ENCODE results near the gene CRIP1.
A peak's percentile ranks its signal among the peaks of the same experiment; 100 is the strongest.

Gene CRIP1, protein sequence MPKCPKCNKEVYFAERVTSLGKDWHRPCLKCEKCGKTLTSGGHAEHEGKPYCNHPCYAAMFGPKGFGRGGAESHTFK

DNA sequence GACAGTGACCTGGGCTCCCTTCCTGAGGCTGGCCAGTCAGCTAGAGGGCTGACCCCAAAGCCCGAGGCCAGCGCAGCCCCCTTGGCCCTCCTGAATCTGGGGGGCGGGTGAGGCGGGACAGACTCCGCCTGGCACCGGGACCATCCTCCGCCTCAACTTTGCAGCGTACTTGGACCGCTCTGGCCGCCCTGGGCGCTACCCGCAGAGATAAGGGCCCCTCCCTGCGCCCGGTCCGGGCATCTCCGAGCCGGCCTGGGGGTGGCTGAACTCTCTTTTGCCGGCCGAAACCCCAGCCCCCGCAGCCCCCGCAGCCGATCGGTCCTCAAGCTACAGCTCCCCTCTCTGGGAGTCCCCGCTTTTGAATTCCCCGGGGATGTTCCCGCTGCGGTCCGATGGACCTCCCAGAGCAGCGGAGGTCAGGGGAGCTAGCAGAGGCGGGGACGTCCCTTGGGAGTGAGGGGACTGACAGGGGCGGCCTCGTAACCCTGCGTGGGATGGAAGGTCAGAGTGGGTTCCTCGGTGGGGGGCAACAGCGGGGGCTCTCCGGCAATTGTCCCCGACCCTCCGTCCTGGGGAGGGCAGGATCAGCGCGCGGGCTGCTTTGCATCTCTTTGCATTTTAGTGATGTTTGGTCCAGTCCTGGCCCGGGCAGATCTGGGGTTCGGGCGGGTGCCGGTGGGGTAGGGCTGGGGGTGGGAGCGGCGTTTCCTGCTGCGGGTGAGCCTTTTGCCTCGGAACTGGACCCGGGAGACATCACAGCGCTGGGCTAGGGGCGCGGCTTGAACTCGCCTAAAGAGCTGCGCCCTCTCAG is at the start of gene CRIP1:
CRIP1 (plus strand) TSS at position 724 of the 811 bp plus-strand sequence. CDS start 374 bp downstream, outside the sequence.
- Mint-ChIP-seq H3K9me3 (ENCODE audit: low read depth) (no peaks in the 10 kb centered on the region), H3K27ac (no peak within 1 kb of the TSS), H3K4me1 (ENCODE audit: low read depth) (peaks cover 34% of the 10 kb centered on the region), H3K27me3 (no peaks in the 10 kb centered on the region), H3K36me3 (no peaks in the 10 kb centered on the region), H3K4me3 (peak within 1 kb of the TSS; percentile 81)

DNA sequence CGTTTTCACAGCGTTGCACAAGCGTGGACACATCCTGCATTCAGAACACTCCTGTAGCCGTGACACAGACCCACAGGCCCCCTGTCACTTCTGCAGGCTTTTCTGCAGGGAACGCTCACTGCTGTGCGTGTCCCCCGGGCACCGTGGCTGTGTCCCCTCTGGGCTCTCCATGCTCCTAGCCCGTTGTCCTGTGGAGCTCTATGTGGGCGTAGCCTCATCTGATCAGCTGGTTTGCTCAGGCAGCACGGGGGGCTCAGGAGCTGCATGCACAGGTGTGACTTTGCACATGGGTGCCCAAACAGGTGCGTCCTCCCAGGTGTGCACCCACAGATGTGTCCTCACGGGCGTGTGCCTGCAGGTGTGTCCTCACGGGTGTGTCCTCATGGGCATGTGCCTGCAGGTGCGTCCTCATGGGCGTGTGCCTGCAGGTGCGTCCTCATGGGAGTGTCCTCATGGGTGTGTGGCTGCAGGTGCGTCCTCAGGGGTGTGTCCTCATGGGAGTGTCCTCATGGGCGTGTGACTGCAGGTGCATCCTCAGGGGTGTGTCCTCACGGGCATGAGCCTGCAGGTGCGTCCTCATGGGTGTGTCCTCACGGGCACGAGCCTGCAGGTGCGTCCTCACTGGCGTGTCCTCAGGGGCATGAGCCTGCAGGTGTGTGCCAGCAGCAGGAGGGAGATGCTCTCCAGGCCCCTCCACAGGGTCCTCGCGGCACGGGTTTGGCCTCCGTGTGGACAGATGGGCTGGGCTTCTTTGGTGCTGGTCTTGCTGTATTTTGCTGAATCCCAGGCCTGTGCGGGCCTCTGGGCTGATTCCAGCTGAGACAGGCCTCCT is 49.6 kb upstream of the CRIP1 start:
- H3K27me3 Mint-ChIP-seq = no peaks in the 10 kb centered on the region
- no peak overlapping the region for H3K27ac Mint-ChIP-seq
- no peak overlapping the region for H3K4me3 Mint-ChIP-seq
- no peaks in the 10 kb centered on the region for H3K9me3 Mint-ChIP-seq (ENCODE audit: low read depth)
- peaks cover 2% of the 10 kb centered on the region for H3K36me3 Mint-ChIP-seq
- H3K4me1 Mint-ChIP-seq (ENCODE audit: low read depth) = peaks cover 15% of the 10 kb centered on the region

DNA sequence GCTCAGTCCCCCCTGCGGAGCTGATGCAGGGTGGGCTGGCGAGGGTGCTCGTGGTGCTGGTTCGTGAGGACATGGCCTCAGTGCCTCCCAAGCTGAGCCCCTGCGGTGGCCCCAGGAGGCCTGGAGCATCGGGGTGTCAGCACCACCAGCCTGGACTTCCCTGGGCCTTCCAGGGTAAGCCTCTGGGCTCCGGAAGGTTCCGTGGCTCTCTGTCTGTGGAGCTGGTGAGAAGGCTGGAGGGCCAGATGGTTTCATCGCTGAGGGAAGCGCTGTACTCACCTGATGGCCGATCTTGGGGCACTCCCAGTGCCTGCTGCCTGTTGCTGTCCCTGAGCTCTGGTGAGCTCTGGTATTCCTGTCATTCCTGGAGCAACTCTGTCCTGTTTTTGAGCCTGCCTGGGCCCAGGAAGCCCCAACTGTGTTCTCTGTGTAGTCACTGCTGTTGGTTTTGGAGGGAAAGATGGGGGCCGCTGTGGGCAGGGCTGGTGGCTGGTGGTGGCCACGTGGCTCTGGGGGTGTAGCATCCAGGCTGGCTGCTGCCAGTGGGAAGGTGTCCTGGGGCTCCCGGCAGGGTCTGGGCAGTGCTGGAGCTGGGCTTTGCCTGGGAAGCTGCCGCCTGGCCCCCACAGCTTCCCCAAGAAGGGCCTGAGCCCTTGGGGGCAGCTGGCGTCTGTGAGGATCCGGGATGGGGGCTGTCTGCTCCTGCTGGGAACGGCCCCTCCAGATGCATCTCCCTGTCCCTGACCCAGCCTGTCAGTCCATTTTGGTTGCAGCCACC is 48.8 kb upstream of the CRIP1 start:
- no peak overlapping the region for H3K4me3 Mint-ChIP-seq
- peaks cover 2% of the 10 kb centered on the region for H3K36me3 Mint-ChIP-seq
- H3K4me1 Mint-ChIP-seq (ENCODE audit: low read depth) = peaks cover 15% of the 10 kb centered on the region
- no peaks in the 10 kb centered on the region for H3K9me3 Mint-ChIP-seq (ENCODE audit: low read depth)
- no peak overlapping the region for H3K27ac Mint-ChIP-seq
- H3K27me3 Mint-ChIP-seq = no peaks in the 10 kb centered on the region

DNA sequence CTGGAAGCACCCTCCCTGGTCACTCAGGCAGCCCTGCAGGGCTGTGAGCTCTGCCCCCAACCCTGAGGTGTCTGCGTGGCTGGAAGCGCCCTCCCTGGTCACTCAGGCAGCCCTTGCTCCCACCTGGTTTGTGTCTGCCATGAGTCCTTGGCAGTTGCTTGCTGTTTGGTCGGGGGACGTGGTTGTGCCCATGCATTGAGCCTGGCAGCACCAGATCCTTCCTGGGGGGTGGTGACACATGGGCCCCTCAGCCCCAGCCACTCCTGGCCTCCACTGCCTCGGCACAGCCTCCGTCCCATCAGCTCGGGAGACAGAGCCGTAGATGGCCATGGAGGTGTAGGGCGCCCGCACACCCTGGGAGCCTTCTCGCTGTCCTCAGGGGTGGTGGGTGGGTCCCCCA is 47.5 kb upstream of the CRIP1 start:
- Mint-ChIP-seq H3K27me3 (no peaks in the 10 kb centered on the region), H3K27ac (no peak overlapping the region), H3K4me3 (no peak overlapping the region), H3K36me3 (peaks cover 2% of the 10 kb centered on the region), H3K9me3 (ENCODE audit: low read depth) (no peaks in the 10 kb centered on the region), H3K4me1 (ENCODE audit: low read depth) (peaks cover 15% of the 10 kb centered on the region)

DNA sequence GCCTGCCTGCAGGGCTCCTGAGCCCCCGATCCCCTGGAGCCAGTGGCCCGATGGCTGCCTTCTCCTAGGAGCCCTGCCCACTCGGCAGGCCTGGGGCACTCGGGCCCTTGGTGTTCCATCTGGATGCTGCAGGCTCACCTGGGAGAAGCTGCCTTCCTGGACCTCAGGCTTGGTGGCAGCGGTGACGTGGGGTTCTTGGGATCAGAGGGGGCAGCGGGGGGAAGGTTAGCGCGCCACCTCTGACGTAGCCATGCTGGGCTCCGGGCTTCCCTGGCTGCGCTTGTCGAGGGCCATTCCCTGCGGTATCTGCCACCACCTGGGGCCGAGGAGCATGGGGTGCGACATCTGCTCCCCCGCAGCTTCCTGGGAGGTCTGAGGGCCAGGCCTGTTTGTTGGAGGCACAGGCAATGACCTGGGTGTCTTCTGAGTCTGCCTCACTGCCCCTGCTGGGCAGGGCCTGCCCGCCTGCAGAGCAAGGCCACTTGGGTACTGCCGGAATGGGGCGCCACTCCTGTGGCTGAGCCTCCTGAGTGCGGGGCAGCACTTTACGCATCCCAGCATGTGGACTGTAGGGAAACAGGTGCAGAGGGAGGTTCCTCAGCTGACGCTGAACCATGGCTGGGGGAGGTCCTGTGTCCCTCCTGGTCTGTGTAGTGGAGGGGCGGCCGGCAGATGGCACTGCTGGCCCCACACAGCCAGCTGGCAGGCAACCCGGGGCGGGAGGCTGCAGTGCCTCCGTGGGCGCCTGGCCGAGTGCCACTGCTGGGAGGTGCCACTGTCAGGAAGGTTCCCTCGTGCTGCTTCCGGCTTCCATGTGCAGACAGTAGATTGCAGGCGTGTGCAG is 46.8 kb upstream of the CRIP1 start:
- peaks cover 12% of the 10 kb centered on the region for H3K4me1 Mint-ChIP-seq (ENCODE audit: low read depth)
- H3K27ac Mint-ChIP-seq = no peak overlapping the region
- peaks cover 2% of the 10 kb centered on the region for H3K36me3 Mint-ChIP-seq
- H3K9me3 Mint-ChIP-seq (ENCODE audit: low read depth) = no peaks in the 10 kb centered on the region
- no peaks in the 10 kb centered on the region for H3K27me3 Mint-ChIP-seq
- no peak overlapping the region for H3K4me3 Mint-ChIP-seq

DNA sequence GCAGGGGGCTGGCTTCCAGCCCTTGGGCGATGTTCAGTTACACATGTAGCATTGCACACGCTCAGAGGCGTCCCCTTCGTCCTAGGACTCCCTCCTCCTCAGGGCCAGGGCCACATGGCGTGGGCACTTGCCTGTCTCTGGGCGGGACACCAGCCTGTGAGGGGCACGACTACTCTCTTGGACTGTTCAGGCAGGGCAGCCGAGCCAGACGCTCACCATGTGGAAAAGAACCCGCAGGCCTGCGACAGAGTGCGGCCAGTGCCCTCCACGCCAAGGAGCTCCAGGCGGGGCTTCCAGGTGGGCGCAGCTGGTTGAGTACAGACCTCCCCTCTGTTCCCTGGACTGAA is 46.2 kb upstream of the CRIP1 start:
- H3K4me3 Mint-ChIP-seq = no peak overlapping the region
- H3K9me3 Mint-ChIP-seq (ENCODE audit: low read depth) = no peaks in the 10 kb centered on the region
- H3K4me1 Mint-ChIP-seq (ENCODE audit: low read depth) = peaks cover 10% of the 10 kb centered on the region
- H3K36me3 Mint-ChIP-seq = peaks cover 2% of the 10 kb centered on the region
- no peaks in the 10 kb centered on the region for H3K27me3 Mint-ChIP-seq
- no peak overlapping the region for H3K27ac Mint-ChIP-seq

DNA sequence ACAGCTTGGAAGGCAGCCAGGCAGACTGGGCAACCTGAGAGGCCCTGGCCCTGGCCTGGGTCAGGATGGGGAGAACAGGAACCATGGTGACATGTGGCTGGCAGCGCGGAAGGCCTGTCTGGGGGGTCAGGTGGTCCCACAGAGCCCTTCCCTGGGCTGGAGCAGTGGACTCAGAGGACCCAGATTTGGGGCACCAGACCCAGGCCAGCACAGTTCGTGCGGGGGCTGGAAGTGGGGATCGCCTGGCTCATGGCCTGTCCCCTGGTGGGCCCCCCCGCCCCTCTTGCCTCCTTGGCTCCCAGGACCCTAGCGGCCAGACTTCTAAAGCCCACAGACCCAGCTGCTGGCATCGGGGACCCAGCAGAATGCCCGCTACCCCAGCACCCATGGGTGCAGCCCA is 45.7 kb upstream of the CRIP1 start:
- no peak overlapping the region for H3K4me3 Mint-ChIP-seq
- peaks cover 6% of the 10 kb centered on the region for H3K4me1 Mint-ChIP-seq (ENCODE audit: low read depth)
- H3K36me3 Mint-ChIP-seq = peaks cover 2% of the 10 kb centered on the region
- no peak overlapping the region for H3K27ac Mint-ChIP-seq
- H3K9me3 Mint-ChIP-seq (ENCODE audit: low read depth) = no peaks in the 10 kb centered on the region
- H3K27me3 Mint-ChIP-seq = no peaks in the 10 kb centered on the region

DNA sequence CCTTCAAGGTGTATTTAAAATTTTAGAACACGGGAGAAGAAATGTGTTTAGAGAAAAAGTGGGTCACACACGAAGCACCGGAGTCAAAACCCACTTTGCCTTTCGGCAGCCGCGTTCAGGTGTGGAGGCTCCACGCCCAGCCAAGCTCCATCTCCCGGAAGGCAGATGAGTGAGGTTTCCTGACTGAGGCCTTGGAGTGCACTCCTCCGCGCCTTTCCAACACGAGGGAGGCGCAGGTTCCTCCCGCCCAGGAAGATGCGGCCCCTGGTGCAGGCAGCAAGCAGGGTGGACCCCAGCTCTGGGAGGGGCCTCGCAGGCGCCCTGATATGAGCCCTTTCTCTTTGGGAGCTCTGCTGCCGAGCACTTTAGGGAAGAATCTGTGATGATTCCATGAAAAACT is 44.6 kb upstream of the CRIP1 start:
- H3K36me3 Mint-ChIP-seq = peaks cover 2% of the 10 kb centered on the region
- no peaks in the 10 kb centered on the region for H3K27me3 Mint-ChIP-seq
- H3K4me3 Mint-ChIP-seq = no peak overlapping the region
- H3K4me1 Mint-ChIP-seq (ENCODE audit: low read depth) = peaks cover 4% of the 10 kb centered on the region
- H3K9me3 Mint-ChIP-seq (ENCODE audit: low read depth) = no peaks in the 10 kb centered on the region
- H3K27ac Mint-ChIP-seq = no peak overlapping the region

DNA sequence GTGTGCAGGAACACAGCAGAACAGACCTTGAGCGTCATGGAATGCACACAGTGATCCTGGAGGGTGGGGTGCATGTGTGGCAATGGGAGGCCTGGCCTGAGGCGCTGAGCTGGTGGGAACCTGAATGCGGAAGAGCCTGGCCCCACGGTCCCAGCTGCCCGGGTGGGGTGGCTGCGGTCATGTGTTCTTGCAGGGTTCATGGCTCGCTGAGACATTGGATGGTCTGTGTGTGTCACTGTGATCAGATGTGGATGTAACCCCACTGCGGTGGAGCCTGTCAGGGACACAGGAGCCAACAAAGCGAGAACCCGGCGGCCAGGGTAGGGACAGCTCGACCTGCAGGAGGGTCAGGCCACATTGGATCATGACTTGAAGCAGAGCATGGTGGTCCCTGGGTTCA is 43.9 kb upstream of the CRIP1 start:
- Mint-ChIP-seq H3K4me1 (ENCODE audit: low read depth) (peaks cover 4% of the 10 kb centered on the region), H3K4me3 (no peak overlapping the region), H3K9me3 (ENCODE audit: low read depth) (no peaks in the 10 kb centered on the region), H3K27me3 (no peaks in the 10 kb centered on the region), H3K27ac (no peak overlapping the region), H3K36me3 (peaks cover 2% of the 10 kb centered on the region)

DNA sequence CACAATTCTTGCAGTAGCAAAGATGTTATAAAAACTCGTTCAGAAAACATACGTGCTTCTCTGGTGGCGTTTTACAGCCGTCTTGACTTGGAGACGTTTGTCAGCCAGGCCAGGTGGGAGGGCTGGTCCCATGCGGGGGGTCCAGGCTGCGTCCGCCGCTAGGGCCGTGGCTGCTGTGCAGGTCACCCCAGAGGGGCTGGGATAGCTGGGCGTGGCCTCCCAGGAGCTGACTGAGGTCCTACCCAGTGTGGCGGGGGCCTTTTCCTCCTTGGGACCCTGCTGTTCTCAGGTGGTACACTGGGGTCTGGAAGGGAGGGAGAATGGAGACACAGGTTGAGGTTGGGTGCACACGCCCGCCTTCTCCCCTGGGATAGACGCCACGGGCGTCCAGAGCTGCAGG is 41.8 kb upstream of the CRIP1 start:
- no peaks in the 10 kb centered on the region for H3K9me3 Mint-ChIP-seq (ENCODE audit: low read depth)
- no peak overlapping the region for H3K27ac Mint-ChIP-seq
- no peaks in the 10 kb centered on the region for H3K27me3 Mint-ChIP-seq
- no peak overlapping the region for H3K4me3 Mint-ChIP-seq
- H3K36me3 Mint-ChIP-seq = peaks cover 2% of the 10 kb centered on the region
- peaks cover 3% of the 10 kb centered on the region for H3K4me1 Mint-ChIP-seq (ENCODE audit: low read depth)

DNA sequence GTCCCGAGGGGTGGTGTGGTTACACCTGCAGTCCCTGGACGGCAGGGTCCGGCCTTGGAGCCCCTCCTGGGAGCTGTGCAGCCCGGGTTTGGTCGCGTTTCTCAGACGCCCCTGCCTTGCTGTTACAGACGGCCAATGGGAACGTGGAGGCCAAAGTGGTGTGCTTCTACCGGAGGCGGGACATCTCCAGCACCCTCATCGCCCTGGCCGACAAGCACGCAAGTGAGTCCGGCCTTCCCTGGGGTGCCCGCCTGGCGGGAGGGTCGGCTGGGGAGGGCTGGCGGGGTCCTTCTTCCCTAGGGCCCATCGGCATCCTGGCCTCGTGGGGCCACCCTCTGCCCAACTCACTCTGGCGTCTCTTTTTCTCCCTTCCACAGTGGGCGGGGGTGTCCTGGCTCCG is 41.4 kb upstream of the CRIP1 start:
- Mint-ChIP-seq H3K9me3 (ENCODE audit: low read depth) (no peaks in the 10 kb centered on the region), H3K4me1 (ENCODE audit: low read depth) (peaks cover 3% of the 10 kb centered on the region), H3K4me3 (no peak overlapping the region), H3K36me3 (peaks cover 2% of the 10 kb centered on the region), H3K27ac (no peak overlapping the region), H3K27me3 (no peaks in the 10 kb centered on the region)

DNA sequence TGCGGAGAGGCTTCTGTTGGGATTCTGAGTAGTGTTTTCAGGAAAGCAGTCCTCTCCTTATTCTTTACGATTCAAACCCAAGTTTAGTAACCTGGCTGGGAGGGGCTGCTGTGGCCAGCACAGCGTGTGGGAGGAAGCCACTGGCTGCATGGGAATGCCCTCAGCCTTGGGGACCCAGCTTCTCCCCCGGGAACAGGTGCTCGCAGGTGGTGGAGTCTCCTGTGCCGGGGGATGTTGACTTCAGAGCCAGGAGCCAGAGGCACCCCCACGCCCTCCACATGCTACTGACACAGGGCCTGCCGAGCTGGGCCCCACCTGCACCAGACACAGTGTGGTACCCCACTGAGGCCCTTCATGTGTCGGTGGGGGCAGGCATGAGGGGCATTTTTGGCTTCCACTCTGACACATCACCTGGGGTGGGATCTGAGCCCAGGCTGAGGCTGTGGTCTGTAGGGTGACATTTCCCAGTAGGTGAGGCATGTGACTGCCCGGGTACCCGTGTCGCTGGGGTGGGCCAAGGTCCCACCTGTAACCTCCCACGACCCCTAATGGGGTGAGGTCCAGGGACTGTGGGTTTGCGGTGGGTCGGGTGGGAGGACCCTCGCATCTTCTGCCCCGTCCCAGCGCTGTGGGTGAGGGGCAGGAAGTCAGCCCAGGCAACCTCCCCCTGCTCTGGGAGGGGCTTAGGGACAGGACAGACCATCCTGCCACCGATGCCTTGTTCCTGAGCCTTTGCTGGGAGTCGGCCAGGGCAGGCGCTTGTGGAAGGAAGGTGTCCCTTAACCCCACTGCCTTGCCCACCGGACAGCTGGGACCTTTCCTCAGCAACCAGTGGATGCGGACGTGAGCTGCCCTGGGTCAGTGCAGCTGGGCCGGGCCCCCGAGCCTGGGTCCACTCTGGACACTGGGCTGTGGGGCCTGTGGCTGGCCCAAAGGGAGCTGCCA is 40.5 kb upstream of the CRIP1 start:
- H3K9me3 Mint-ChIP-seq (ENCODE audit: low read depth) = no peaks in the 10 kb centered on the region
- peaks cover 2% of the 10 kb centered on the region for H3K36me3 Mint-ChIP-seq
- no peak overlapping the region for H3K27ac Mint-ChIP-seq
- no peak overlapping the region for H3K4me3 Mint-ChIP-seq
- H3K4me1 Mint-ChIP-seq (ENCODE audit: low read depth) = peaks cover 3% of the 10 kb centered on the region
- H3K27me3 Mint-ChIP-seq = no peaks in the 10 kb centered on the region

DNA sequence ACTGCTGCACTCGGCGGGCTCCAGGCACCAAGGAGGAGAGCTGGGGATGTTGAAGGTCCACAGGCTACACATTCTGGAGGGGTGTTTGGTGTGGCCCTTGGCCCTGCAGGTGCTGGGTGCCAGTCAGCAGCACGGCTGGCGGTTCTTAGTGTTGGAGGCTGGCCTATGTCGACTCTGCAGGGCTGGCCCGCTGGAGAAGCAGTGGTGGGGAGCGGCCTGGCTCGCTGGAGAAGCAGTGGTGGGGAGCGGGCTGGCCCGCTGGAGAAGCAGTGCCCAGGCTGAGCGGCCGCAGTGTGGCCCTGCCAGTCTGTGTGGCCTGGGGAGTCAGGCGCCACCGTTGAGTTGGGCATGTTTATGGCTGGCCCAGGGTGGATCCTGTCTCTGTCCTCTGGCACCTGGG is 39.7 kb upstream of the CRIP1 start:
- H3K9me3 Mint-ChIP-seq (ENCODE audit: low read depth) = no peaks in the 10 kb centered on the region
- H3K27me3 Mint-ChIP-seq = no peaks in the 10 kb centered on the region
- H3K36me3 Mint-ChIP-seq = no peaks in the 10 kb centered on the region
- H3K4me1 Mint-ChIP-seq (ENCODE audit: low read depth) = no peaks in the 10 kb centered on the region
- no peak overlapping the region for H3K4me3 Mint-ChIP-seq
- no peak overlapping the region for H3K27ac Mint-ChIP-seq
